HG02610 (cell line): ENCODE measurements around the gene GPR162.
"Not testable (repeated sequence)": the region's sequence is repeated elsewhere in the genome, so short reads cannot be mapped to it uniquely, and the experiment has no call there.

ENCODE experiments used
- ATAC-seq: cut with Tn5 transposase; IDR thresholded peaks from one replicate; pipeline ENCODE4 v1.9.1; 2021; ENCODE audit warnings: mild to moderate bottlenecking, moderate library complexity; ENCODE audit not compliant: unreplicated experiment

GPR162 gene

GRCh38 chr12:6871052-6871957 lies 49.7 kb downstream of the GPR162 start:
- no peak for ATAC-seq

- peak; percentile 35 for ATAC-seq
These were observed 50.7 kb downstream of the GPR162 start for GRCh38 chr12:6872073-6873048.

- peak; percentile 80 for ATAC-seq
These were observed 51.7 kb downstream of the GPR162 start, which contains the start of gene SPSB2 for GRCh38 chr12:6873094-6874014. TSS of gene SPSB2 (minus strand) at chr12:6873303. CDS start at chr12:6872901, 402 bp downstream.

GRCh38 chr12:6874015-6874368 lies 52.4 kb downstream of the GPR162 start:
- not testable (repeated sequence) for ATAC-seq
